Renal cortex interstitium (tissue), 11 donors: ENCODE measurements around the gene CROT. TPM values are rescaled to one million over a fixed set of nuclear protein-coding genes. Genes with fewer than 3 reads are reported as not detected.
A peak's percentile ranks its signal among the peaks of the same experiment; 100 is the strongest.

Experiments
- DNase-seq, 11 donors: peaks; one replicate each; pipeline ENCODE4 v3.0.0-alpha.2; 2013; ENCODE audit warnings: low read depth in 9 of 11, low spot score in 4 of 11; ENCODE audit errors: extremely low read depth in 1 of 11
- polyA plus RNA-seq, 3 donors: library from polyadenylated mRNA; unstranded; fragments of 120-200 nt; gene quantifications; one replicate each; pipeline ENCODE4 v1.2.1, GENCODE V29; 2013; ENCODE audit not compliant: insufficient read length in 3 of 3

Gene CROT
- polyA plus RNA-seq, 3 donors, result 25.7 to 40.1 (median 37.8) TPM

DNA sequence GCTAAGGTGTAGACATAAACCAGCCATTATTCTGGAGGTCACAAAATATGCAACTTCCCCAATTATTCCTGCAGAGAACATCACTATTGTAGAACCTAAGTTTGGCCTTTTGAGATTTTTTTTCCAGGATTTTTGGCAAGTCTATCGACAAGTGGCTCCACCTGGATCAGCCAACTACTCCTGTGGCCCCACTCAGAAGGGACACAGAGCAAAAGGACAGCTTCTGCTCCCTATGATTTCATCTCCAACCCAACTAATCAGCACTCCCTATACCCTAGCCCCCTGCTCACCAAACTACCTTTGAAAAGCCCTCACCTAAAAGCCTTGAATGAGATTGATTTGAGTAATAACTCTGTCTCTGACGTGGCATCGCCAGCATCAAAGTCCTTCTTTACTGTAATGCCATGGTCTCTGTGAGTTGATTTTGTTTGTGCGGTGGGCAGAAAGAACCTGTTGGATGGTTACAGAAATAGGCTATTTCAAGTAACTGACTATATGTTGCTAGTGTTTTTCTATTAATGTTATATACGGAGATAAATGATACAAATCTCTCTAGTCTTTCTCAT, 13.7 kb upstream of the CROT start:
- DNase-seq, result no peak

DNA sequence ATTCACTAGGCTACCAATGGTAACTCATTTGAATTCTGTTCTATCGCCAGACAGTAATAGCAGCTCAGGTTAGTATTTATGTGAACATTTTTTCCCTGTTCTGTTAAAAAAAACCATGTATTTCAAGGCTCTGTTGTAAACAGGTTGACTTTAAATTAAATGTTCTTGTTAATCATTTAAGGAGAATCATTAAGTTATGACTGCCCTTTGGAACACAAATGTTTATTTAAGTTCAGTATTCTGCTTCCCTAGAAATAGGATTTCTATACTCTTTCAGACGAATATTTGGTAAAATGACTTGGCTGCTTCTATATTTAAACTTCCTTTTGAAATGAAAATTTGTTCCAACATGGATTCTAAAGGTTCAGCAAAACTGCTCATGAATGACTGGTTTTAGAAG, 13.1 kb upstream of the CROT start:
- no peak for DNase-seq

DNA sequence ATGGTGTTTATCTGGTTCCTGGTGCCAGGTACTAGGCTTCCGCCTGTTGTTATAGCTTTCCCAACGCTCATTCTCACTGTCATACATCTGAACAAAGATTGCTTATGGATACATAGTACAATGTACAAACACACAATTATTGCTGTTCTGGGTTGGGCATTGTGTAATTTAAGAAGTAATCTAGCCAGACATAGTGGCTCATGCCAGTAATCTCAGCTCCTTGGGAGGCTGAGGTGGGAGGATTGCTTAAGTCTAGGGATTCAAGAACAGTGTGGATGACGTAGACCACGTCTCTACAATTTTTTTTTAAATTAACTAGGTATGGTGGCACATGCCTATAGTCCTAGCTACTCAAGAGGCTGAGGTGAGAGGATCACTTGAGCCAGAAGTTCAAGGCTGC, 9.3 kb upstream of the CROT start:
- DNase-seq, result no peak

DNA sequence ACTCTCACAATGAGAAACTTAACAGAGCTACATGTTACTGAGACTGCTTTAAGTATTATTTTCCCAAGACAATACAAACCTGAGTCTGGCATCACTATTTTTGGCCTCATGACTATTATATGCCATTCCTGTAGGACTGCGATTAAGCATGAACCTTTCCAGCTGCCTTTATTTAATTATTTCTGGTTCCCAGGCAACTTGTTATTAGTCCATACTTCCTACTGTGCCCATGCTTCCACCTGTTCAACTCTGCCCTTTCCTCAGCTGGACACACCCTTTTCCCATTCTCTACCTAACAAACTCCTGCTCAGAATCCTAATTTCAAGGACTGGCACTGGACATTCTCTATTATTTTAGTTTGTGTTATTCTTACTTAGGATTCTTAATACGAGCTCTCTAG, 8.1 kb upstream of the CROT start:
- DNase-seq, result no peak

DNA sequence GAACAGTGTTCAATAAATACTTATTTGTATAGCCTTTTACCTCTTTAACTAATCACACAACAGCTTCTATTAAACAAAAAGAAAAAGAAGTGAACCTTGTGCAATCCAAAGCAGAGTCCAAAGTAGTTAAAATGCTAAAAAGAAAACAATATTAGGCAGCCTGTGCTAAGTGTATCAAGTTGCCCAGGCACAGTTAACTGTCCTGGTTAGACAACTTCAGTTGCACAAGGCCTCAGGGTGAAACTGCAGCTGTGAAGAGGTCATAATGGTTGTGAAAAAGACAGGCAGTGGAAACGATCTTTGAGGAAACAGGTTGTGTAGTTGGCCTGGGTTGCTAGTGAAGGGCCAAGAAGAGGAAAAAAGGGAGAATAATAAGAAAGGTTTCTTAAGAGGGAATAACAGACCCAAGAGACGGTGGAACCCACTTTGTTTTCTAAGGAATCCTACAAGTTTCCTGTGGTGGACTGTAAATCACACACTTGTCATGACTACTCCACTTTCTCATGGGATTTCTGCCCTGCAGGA, 6.0 kb upstream of the CROT start:
- no peak for DNase-seq

DNA sequence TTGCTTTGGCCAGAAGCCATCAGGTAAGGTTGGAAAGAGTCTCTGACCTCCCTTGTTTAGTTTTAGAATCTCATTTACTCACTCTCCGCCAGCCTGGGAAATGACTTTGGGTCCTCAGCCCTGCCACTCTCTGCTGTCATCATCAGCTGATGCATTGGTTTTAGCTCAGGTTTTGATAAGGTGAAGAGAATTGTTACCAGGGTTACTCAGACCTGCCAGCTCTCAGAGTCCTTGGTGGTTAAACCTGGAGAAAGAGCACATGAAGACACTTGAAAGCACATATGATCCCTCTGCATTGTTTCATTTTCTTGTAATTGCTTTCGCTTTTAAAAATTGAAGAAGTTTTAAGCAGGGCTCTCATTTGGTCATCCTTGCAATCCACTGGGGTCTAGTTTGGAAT, 4.0 kb upstream of the CROT start:
- no peak for DNase-seq

DNA sequence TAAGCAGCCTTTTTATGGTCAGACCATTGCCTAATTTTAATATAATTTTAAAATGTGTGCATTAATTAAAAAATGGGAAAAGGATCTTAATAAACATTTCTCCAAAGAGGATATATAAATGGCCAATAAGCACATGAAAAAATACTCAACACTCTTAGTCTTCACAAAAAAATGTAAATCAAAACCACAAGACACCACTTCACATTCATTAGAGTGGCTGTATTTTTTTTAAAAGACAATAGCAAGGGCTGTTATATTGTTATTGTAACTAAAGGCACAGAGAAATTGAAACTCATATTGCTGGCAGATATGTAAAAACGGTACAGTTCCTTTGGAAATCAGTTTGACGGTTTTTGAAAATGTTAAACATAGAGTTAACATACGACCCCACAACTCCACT, 3.2 kb upstream of the CROT start:
- no peak for DNase-seq

DNA sequence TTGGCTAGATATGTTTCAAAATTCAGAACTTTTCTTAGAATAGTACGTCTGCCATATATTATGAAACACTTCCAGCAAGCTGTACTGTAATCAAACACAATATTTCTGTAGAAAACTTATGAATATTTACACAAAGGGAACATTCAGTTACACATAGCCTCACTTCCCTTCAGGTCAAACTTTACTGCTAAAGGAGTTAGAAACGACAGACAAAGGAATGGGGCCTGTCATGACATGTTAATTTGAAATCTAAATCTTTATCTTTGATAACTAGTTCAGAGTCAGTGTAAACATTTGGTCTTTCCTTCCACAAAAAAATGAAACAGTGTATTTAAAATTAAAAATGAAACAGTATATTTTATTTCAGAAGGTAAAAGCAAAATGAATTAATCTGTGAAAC, 1.0 kb upstream of the CROT start:
- no peak for DNase-seq

DNA sequence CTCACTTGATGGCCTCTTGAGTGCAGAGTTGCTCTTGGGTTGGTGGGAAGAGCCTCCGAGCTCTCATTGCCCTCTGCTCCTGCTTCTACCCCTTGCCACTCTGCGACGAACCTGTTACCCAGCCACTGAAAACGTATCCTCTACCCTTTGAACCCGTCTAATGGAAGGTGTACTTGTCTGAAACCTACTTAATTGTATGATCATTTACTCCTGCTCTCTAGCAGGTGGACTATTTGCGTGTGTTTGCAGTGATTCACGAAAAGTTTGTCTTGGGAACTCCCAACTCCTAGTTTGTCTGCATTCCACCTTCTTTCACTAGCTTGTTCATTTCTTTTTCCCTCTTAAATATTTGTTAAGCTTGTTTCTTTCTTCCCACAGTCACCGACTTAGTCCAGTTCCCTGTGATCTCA, 503 bp downstream of the CROT start:
- peak in 2 of 11 donors; percentile 27 to 35 for DNase-seq

DNA sequence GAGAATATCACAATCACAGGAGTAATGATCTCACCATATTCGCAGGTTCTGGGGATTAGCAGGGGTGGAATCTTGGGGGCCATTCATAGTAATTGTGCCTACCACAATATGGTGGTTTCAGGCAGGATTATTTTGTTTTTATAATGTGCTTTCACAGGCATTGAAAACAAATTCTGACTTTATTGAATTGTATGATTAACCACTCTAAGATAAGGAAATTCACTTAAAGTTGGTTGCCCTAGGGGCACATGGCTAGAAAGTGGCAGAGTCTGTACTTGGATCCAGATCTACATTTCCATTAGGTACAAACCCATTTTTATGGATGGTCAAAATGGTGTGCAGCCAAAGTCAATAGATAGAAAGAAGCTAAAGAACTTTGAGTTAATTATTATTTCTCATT, 1.7 kb downstream of the CROT start:
- no peak for DNase-seq

DNA sequence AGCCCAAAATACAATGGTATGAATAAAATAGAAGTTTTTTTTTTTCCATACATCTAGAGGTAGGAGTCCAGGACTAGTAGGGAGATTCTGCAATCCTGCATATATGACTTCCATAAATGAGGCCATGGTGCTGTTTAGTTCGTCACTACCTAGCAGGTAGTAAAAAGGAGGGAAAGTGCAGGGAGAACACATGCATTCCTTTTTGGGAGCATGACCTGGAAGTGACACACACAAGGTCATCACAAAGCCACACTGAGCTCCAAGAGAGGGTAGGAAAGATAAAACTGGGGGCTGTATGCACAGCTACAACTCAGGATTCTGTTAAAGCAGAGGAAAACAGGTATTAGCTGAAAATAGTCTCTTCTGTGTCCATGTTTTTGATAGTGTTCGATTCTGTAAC, 2.2 kb downstream of the CROT start:
- no peak for DNase-seq

DNA sequence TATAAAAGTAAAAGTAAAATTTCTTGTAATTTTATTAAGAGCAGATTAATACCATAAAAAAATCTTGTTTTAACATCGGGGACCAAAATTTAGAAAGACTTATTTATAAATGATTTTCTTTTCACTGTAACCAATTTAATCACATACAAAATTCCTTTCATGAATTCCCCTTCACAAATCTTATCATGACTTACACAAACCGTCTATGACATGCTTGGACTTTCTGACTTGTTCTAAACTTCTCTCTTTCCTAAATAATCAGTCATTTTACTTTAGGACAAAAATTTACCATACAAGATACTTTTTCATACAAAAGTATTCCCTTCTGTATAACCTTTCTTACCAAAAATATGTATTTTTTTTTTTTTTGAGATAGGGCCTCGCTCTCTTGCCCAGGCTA, 9.3 kb downstream of the CROT start:
- no peak for DNase-seq

DNA sequence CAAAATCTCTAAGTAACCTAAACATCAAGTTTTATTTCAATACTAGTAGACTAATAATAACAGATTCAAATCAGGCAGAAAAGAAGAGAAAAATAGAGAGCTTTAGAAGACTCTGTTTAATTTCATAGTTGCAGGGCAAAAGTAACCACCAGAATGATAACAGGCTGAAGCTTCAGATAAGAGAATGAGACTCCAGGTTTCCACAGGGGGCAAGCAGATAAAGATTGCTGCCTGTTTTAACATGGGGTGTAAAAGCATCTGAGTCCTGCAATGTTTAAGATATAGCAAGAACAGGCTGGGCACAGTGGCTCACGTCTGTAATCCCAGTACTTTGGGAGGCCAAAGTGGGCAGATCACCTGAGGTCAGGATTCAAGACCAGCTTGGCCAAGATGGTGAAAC, 11.0 kb downstream of the CROT start:
- DNase-seq, result no peak

DNA sequence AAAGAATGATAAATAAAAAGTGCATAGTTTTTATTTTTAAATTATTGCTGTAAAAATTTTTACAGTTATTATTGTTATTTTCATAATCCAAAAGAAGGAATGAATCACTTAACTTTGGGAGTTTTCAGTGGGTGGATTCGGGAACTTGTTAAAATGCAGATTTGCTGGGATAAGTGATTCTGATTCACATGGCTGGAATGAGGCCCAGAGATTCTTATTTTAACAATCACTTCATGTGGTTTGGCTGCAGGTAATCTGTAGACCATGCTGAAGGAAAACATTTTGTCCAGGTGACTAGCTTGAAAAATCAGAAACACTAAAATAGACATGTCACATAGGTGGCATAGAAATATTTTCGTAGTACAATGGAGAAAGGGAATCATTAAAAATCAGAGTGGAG, 13.9 kb downstream of the CROT start:
- DNase-seq, result no peak

DNA sequence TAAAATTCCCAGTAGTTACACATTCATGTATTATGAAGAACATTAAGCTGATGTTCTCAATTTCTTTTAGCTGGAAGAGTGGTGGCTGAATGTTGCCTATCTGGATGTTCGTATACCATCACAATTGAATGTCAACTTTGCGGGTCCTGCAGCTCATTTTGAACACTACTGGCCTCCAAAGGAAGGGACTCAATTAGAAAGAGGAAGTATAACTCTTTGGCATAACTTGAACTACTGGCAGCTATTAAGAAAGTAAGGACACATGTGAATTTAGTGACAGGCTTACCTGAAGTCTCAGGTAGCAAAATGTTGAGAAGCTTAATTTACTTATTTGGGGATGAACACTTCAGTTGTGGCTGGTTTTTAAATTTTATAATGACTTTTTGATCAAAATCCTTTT, 15.9 kb downstream of the CROT start:
- DNase-seq, result no peak

DNA sequence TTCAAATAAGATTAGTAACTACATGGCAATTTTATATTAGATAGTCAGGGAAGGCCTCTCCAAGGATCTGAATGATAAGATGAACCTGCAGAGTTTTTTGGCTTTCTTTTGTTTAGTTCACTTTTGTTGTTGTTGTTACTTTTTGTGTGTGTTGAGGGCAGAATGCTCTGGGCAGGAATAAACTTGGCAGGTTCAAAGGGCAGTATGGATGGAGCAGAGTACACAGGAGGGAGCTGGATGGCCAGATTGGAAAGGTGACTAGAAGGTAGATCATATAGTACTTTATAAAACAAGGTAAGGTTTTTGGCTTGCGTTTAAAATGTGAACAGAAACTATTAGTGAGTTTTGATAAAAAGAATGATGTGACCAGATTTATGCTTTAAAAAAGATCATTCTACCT, 17.9 kb downstream of the CROT start:
- no peak for DNase-seq

DNA sequence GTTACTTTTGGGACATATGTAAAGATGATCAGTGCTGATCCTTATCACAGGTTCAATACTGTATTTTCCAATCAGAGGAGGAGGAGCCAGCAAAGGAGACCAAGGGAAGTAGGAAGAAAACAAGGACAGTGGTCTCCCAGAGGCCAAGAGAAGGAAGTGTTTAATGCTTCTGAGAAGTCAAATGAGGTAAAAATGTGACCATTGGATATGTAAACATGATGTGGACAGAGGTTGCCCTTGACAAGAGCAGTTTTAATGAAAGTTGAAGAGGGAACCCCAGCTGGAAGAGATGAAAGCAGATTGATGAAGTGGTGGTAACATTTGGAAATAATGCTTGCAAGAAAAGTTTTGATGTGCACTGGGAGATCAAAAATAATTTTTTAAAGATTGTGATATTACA, 18.8 kb downstream of the CROT start:
- DNase-seq, result no peak

DNA sequence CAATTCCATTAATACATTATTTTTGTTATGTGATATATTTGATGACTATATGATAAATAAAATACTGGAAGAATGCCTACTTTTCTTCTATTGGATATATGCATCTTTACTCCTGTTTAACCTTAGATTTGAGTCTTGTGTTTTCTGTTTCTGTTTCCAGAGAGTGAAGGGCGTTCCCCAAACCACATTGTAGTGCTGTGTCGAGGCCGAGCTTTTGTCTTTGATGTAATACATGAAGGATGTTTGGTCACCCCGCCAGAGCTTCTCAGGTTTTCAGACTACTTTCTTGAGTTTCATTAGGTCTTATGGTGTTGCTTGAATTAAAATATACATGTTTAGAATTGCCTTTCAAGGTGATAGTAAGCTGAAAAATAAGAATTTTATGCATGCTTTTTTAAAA, 23.8 kb downstream of the CROT start:
- DNase-seq, result no peak

DNA sequence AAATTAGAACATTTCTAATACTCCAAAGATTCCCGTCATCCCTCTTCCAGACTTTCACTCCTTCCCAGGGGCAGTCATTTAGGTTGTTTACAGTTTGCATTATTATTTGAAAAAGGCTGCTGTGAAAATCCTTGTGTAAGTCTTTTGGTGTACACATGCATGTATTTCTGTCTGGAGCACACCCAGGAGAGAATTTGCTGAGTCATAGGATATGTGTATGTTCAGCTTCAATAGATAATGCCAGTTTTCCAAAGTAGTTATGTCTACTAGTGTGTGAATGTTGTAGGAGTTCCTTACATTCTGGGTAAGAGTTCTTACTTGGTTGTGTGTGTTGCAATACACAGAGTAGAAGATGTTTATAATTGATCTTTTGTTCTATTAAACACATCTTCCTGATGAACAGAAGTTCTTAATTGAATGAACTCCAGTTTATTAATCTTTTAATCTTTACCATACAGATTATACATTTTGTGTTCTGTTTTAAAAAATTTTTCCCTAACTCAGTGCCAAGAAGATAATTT, 25.3 kb downstream of the CROT start:
- no peak for DNase-seq

DNA sequence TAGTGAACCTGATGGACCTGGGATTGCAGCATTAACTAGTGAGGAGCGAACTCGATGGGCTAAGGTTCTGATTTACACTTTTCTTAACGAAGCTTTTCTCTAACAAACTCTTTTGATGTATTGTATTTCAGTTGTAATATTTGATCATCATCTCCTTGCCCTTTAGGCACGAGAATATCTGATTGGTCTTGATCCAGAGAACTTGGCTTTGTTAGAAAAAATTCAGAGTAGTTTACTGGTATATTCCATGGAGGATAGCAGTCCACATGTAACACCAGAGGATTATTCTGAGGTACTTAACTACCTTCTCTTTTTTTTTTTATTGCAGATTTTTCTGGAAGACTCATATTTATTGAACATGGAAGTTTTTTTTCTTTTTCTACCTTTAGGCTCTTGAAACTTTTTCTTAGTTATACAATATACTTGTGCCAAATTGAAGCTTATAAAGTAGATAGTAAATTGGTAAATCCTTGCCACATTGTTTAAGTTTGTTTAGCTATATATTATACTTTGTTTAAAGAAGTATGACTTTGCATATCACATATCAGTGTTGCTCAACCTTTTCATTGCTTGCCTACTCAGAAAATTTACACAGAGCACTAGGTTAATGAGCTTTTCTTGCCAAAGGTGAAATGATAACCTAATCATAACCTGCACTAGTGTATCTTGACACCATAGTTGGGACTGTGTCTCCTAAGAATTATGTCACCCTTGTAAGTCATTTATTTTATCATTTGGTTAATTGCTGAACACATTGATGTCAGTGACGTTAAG, 30.4 kb downstream of the CROT start:
- DNase-seq, result no peak

DNA sequence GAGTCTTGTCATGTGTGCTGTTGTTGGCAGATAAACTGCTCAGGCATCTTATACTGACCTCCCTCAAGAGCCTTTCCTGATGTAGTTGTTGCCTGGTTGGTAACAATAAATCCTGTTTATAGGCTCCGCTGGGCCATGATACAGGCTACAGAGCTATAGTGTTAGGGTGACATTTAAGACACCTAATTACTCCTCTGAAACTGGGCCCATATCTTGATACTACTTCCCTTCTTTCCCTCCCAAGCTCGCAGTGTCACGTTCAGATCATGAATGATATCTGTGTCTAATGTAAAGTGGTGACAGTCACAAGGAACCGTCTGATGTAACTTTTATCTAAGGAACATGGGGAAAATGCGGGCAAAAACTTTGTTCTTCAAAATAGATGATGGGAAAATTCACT, 35.4 kb downstream of the CROT start:
- DNase-seq, result no peak
